GM19395 (cell line): ENCODE data around the gene PKNOX2.

Experiments
- ATAC-seq: cut with Tn5 transposase; IDR thresholded peaks from one replicate; pipeline ENCODE4 v1.9.1; 2021; ENCODE audit warnings: mild to moderate bottlenecking, moderate library complexity; ENCODE audit not compliant: unreplicated experiment

Gene PKNOX2

DNA sequence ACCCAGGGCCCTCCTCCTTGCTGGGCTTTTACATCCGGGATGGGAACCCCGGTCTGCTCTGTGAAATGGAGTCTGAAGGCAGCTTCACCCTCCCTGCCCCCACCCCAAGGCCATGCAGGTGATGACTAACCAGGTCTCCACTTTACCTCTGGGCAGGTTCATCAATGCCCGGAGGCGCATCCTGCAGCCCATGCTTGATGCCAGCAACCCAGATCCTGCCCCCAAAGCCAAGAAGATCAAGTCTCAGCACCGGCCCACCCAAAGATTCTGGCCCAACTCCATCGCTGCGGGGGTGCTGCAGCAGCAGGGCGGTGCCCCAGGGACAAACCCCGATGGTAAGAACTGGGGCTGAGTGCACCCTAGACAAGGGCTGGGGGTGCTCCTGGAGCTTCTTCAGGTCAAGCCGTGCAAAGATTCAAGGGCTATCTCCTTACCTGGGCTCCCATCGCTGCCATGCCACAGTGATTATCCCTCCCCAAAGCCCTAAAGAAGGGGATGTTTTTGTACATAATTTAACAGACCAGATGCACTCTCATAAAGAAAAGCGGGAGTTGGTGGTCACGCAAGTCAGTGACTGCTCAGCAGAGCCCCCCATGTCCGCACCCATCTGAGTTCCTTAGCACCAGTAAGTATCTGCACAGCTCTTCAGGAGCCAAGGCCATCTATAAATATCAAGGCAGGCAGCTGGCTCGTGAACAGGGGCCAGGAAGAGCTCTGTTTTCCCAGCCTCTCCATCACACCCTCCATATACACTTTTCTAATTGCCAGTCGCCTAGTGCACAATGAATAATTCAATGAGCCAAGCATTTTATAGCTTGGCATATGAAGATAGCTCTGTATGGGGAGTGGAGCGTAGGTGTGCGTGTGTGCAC lies 265.5 kb downstream of the PKNOX2 start:
- no peak for ATAC-seq

DNA sequence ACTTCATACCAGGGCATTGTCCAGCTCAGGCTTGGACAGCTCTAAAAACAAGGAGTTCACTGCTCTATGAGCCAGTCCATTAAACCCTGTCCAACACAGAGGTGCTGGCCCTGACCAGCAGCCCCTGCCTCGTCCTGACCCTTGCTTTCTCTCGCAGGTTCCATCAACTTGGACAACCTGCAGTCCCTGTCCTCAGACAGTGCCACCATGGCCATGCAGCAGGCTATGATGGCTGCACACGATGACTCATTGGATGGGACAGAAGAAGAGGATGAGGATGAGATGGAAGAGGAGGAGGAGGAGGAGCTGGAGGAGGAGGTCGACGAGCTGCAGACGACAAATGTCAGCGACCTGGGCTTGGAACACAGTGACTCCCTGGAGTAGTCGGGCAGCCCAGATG lies 266.5 kb downstream of the PKNOX2 start:
- no peak for ATAC-seq

DNA sequence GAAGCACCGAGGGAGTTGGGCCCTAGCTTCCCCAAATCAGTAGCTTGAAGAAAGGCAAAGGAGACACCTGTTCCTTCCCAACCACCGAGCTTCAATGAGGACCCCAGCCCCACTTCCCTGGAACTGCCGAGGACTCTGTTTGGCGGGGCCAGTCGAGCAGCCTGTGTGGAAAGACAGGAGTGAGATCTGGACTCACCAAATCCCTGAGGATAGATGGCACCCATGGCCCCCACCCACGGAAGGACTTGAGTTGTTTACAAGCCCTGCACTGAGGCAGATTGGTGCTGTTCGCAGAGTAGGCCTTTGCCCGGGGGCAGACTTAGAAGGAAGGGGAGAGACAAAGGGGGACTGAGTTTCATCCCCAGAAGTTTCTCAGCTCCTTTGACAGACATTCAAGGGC lies 266.9 kb downstream of the PKNOX2 start:
- no peak for ATAC-seq

DNA sequence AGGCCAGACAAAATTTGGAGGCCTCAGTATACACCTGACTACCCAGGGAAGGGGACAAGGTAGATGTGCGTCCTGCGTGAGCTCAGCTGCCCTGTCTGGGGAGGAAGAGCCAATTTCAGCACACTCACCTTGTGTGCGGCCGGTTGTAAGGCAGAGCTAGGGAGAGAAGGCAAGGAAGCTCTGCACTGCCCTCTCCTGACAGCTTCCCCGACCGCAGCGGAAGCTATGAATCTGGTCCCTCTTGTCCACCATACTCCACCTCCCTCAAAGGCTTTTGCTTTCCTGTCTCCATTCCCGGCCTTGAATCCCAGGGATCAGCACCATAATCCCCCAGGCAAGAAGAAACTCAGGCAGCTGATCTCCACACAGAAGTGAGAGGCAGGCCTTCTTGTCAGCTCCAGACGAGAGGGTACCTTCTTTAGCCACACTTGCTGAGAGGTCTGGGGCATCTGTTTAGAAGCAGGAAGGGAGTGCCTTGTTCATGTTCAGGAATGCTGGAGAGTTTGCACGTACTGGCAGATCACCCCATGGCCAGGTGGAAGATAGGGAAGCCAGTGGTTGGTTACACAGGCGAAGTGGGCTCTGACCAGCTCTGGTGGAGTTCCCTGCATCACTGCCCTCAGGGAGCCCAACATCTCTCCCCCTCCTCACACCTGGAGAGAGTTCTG lies 269.0 kb downstream of the PKNOX2 start:
- no peak for ATAC-seq

DNA sequence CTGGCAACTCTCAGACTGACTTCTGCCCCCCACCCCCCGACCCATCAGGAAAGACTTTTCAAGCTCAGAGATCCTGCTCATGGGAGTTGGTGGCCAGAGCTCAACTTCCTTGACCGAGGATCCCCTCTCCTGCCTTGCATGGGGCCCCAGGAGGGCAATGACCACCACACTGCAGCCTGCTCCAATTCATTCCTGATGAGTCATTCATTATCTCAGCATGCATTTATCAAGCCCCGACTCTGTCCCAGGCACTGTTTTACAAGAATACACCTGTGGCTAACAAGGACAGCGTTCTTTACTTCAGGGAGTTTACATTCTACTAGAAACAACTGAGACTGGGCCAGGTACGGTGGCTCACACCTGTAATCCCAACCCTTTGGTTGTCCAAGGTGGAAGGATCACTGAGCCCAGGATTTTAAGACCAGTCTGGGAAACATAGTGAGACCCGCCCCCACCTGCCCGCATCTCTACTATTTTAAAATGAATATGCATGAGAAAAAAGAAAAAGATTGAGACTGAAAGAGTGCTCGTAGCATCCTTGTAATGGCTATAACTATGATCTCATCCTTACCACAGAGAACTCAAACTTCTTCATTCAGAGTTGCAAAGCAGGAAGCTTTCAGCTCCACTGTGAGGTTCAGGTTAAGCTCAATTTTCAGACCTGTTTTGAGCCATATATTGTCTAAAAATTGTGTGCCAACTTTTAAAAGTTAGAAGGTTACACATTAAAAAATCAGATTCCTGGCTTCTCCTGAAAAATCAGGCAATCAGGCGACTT lies 271.1 kb downstream of the PKNOX2 start:
- no peak for ATAC-seq

DNA sequence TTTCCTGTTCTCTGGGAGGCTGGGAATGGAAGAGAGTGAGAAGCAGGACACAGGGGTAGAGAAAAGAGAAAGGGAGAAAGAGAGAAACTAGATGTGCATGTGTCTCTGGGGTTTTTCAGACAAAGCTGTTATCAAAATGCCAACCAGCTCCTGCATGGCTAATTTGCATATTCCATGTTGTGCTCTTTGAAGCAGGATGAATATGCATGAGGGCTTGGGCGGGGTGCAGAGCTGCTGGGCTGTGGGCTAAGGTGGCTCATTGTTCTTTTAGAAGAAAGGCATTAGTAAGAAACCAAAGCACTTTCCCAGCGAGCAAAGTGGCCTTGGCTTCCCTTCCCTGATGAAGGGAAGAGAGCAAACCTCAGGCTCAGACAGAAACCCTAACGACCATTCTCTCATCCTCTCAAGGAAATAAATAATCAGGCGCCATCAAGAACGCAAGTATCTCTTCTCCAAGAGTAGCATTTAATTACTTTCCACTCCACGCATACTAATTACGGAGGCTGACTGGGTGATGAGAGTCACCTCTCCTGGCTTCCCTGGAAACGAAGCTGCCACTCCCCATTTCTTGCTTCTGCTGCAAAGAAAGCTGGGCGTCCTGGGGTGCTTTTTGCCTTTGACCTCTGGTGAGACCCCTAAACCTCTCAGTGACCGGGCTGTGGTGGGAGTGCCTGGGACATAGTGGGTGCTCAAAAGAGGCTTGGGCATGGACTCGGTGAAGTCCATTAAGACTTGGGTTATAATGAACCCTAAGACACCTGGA lies 277.3 kb downstream of the PKNOX2 start:
- no peak for ATAC-seq

DNA sequence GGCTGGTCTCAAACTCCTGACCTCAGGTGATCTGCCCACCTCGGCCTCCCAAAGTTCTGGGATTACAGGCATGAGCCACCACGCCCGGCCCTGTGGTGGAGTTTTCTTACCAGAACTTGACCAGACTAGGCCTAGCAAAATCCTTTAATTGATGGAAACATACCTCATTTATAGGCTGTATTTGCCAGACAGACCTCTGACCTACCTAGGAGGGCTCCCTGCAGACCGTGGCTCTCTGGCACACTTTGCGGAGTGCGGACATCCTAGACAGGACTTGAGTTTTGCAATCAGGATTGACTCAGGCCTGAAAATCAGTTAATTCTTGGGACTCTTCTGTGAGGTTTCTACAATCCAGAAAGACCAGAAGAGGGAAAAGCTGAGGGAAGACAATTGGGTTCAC lies 278.4 kb downstream of the PKNOX2 start:
- no peak for ATAC-seq

DNA sequence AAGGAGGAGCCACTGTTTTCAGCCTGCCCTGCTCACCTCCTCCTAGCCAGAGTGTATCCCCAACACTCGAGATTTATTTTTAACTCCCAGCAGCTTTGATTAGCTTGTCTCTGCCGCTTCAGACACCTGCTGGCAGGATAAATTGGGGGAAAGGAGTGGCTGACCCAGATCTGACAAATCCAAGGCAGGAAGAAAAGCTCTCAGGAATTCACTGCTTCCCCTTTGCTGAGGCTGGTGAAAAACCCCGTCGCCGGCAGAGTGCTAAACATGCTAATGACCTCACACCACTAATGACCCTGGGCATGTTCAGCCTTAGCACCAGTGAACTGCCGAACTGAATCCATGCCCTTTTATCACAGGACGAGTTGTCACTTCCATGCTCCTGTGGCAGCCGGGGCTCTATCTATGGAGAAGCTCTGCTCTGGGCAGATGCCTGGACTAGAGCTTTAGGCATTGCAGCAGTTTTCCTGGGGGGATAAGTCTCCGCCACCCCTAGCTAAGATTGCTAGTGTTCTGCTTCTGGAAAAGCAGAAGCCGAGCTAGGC lies 279.3 kb downstream of the PKNOX2 start:
- ATAC-seq = no peak

DNA sequence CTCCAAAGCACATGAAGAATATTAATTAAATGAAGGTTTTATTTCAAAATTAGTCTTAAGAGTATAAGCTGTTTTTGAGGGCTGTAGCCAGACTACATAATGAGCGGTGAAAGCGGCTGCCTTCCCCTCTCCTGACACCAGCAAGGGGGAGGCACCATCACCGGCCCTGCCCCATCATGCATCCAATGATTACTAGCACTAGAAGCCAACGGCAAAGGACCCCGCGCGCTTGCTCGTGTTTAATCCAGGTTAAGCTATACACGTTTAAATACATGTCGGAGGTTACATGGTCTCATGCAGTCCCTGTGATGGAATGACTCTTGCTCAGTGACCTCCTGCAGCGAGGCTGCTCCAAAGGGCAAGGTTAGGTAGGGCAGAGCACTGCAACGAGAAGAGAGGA lies 281.2 kb downstream of the PKNOX2 start:
- no peak for ATAC-seq

DNA sequence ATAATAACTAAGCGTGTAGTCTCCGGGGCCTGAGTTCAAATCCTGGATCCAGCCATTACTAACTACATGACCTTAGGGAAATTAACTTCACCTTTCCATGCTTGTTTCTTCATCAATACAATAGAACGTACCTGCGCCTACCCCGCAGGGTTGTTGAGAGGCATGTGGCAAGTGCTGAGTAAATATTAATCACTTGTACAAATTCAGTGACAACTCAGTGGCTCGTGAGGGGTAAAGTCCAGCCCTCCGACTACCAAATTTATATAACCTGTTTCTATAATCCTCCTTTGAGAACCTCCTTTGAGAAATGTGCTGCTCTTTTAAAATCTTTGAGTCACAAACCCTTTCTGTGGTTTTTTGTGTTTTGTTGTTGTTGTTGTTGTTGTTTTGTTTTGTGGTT lies 281.7 kb downstream of the PKNOX2 start:
- no peak for ATAC-seq

DNA sequence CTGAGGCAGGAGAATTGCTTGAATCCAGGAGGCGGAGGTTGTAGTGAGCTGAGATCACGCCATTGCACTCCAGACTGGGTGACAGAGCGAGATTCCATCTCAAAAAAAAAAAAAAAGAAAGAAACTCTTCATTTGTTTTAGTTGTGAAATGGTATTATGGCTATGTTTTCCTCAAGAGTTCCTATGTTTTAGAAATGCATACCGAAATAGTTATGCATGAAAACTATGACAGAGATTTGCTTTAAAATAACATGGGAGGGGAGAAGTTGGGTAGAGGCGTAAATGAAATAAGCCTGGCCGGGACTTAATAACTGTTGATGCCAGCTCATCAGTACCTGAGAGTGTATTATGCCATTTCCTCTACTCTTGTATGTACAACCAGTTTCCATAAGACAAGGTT lies 283.2 kb downstream of the PKNOX2 start:
- ATAC-seq = no peak

DNA sequence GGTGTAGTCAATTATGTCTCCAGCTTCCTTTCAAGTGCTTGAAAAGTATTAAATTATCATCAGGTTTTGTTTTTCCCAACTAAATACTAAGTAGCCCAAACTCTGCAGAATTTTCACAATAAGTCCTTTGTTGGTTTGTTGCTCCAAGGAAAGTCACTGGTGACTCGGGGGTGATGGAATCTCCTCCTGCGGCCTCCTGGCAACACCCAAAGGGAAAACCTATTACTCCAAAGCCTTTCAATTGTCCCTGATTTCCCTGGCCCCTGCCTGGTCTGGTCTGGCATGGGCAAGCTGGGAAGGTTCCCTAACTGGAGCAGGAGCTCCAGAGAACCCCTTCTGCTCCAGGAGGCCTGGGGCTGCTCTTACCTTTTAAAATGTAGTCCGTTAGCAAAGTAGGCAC lies 283.6 kb downstream of the PKNOX2 start:
- ATAC-seq = no peak

DNA sequence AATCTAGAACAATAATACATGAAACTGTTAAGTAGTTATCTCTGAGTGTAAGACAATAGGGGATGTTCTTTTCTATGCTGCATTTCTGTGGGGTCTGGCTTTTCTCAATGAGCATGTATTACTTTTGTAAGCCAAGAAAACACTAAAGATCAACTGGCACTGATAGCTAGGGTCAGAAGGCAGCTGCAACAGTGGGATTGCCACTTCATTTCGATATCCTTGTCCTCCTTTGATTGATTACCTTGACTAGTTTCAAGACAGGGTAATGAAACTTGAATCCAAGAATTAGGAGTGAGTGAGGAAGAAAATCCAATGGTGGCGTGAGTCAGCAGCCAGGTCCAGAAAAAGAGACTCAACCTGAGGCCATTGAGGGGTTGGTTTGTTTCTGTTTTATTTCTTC lies 285.0 kb downstream of the PKNOX2 start:
- no peak for ATAC-seq

DNA sequence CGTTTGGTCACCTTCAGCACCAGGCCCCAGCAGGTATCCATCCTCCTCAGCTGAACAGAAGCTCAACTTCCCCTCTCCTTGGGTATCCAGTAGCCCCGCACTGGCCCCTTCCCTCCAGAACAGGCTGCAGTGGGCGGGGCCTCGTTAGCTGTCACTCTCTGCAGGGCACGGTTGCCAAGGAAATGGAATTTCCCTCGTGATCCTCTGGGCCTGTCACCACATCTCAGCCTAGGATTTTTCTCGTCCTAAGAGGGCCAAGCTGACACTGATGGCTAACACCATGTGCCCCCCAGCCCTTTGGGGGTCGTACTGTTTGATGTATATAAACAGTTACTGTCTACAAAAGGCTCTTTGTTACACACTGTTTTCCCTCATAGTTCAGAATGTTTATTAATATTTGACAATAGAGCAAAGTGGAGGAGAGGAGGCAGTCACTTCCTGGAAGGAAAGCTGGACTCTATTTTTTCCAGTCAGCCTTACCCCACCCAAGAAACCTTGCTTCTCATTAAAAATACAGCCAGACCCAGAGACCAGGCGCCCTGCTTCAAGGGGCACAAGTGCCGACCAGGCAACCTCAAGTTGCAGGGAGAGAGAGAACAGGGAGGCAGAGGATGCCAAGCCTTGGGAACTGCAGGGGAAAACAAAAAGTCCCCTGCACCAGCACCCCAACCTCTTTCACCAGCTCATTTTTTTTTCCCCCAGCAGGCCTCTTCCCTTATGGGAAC lies 287.0 kb downstream of the PKNOX2 start:
- ATAC-seq = no peak

DNA sequence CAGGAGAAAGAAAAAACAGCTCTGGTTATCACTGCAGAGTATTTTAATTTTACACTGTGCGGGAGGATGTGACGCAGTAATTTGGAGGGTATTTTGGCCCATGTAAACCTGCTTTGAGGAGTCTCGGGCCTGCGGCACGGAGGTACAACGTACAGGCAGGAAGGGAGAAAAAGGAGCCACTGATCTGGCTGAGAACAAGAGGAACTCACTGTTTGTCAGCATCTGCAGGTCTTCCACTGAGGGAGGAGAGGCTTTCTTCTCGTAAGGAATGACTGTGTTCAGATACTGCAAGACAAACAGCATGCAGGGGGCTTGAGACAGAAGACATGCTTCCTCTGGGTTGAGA lies 287.5 kb downstream of the PKNOX2 start:
- no peak for ATAC-seq

DNA sequence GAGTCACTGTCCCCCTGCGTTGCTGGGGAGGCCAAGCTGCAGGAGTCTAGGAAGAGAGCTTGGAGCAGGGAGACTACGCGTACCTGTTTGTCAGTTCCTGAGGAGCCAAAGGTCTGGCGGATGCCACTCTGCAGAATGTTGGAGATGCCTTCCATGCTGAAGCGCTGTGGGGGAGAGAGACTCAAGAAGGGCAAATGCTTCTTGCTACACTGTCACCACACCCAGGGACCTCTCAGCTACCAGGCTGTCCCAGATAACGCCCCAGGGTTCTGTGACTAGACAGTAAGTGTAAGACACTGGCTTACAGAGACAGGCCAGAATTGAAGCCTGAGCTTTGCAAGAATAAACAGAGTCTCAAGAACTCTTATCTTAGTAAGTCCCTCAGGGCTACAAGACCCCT lies 289.5 kb downstream of the PKNOX2 start:
- ATAC-seq = no peak

DNA sequence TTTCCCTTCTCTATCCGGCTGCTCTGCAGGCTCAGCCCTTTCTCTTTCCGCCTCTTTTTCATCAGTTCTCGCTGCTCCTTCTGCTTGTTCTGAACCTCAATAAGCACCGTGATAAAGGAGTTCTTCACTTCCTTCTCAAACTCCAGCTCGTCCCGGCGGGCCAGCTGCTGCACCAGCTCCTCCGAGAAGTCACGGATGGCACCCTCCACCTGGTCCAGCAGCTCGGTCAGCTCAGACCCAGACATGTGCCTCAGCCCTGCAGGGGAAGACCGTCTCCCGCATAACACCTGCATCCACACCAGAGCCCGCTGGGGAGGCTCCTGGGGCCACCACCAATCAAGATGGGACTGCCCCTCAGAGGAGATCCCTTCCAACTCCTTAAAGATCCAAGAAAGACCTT lies 291.3 kb downstream of the PKNOX2 start:
- ATAC-seq = no peak

DNA sequence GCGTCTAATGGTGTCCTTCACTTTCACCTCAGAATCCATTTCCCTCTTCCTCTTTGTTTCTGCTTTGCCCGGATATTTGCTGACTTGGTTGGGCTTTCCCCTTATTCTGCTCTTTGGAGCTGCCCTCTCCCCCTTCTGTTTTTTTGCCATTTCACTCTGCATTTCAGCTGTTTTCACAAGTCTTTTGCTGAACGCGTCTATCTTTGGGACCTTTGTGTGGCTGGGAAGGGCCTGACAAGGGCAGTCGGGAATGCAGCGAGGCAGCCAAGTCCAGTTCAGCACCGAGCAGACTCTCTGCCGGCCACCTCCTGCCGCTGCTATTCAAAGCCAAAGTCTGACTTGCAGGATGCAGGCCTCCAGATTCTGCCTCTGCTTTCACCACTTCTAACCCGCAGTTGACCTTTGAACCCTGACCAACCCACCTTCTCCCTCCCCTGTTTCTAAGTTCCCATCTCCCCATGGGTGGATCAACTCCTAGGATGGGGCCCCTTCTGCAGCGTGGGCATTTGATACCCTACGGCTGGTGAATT lies 293.3 kb downstream of the PKNOX2 start:
- ATAC-seq = no peak

DNA sequence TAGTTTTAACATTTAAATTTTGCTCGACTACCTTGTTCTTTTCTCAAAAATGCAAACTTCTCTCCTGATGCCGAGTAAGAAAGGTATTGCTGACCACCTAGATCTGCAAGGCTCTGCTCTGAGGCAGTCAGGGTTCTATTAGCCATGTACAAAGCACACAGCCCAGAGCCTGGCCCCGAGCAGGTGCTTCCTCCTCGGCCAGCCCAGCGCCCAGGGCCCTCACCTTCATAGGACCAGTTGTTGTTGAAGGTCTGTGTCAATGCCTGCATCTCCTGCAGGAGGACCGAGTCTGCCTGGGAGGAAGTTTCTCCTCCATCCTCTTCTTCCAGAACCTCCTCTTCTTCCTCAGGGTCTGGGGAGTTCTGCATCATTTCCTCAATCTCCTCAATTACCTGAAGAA lies 295.7 kb downstream of the PKNOX2 start:
- no peak for ATAC-seq
